Hepatic stellate cell (primary cell): Measurements from ENCODE around the gene ETV2.
"Not testable (repeated sequence)": the region's sequence is repeated elsewhere in the genome, so short reads cannot be mapped to it uniquely, and the experiment has no call there.

ENCODE experiments used
- DNase-seq: peaks from one replicate; pipeline ENCODE4 v3.0.0; 2011; ENCODE audit warnings: low spot score

Gene ETV2, protein sequence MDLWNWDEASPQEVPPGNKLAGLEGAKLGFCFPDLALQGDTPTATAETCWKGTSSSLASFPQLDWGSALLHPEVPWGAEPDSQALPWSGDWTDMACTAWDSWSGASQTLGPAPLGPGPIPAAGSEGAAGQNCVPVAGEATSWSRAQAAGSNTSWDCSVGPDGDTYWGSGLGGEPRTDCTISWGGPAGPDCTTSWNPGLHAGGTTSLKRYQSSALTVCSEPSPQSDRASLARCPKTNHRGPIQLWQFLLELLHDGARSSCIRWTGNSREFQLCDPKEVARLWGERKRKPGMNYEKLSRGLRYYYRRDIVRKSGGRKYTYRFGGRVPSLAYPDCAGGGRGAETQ

DNA sequence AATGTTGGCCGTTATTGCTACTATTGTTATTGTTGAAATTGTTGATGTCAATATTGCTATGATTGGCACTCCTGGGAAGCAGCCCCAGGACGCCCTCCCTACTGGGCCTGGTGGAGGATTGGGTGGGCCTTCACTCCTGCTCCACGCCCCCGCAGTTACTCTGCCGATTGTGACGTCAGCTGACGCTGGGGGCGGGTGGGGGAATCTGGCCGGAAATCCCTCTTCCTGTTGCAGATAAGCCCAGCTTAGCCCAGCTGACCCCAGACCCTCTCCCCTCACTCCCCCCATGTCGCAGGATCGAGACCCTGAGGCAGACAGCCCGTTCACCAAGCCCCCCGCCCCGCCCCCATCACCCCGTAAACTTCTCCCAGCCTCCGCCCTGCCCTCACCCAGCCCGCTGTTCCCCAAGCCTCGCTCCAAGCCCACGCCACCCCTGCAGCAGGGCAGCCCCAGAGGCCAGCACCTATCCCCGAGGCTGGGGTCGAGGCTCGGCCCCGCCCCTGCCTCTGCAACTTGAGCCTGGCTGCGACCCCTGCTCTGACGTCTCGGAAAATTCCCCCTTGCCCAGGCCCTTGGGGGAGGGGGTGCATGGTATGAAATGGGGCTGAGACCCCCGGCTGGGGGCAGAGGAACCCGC is at the start of gene ETV2:
Gene ETV2, plus strand, starts transcription at position 231 of the 637 bp plus-strand sequence. CDS start 716 bp downstream, outside the sequence.
- peak; percentile 32 for DNase-seq

DNA sequence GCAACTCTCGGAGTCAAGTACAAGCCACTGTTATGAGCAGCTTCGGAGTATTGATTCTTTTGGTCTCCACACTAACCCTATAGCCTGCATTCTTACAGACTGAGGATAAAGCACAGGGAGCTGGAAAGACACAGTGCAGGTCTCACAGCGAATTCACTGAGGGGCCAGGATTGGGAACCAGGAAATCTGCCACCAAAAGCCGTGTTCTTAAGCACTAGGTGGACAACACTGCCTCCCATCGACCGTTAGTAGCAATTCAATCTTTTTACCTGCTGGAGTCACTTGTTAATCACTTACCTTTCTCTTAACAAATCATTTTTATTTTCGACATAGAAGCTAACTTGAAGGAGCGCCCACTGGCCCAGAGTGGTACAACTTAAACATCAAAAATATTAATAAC is 49.3 kb upstream of the ETV2 start:
- DNase-seq: peak; percentile 41

DNA sequence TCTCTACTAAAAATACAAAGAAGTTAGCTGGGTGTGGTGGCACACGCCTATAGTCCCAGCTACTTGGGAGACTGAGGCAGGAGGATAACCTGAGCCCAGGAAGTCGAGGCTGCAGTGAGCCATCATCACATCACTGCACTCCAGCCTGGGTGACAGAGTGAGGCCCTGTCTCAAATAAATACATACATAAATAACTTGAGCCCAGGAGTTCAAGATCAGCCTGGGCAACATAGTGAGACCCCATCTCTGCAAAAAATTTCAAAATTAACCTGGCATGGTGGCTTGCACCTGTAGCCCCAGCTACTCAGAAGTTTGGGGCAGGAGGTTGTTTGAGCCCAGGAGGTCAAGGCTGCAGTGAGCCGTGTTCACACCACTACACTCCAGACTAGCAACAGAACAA is 46.5 kb upstream of the ETV2 start:
- not testable (repeated sequence) for DNase-seq

DNA sequence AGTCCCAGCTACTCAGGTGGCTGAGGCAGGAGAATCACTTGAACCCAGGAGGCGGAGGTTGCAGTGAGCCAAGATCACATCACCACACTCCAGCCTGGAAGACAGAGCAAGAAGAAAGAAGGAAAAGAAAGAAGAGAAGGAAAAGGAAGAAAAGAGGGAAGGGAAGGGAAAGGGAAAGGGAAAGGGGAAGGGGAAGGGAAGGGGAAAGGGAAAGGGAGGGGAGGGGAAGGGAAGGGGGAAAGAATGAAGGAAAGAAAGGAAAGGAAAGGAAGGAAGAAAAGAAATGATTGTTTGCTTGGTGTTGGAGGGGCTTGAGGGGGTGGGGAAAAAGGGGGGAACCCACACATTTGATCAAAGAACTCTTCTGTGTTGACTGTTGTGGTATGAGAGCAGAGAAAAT is 45.6 kb upstream of the ETV2 start:
- DNase-seq: no peak

DNA sequence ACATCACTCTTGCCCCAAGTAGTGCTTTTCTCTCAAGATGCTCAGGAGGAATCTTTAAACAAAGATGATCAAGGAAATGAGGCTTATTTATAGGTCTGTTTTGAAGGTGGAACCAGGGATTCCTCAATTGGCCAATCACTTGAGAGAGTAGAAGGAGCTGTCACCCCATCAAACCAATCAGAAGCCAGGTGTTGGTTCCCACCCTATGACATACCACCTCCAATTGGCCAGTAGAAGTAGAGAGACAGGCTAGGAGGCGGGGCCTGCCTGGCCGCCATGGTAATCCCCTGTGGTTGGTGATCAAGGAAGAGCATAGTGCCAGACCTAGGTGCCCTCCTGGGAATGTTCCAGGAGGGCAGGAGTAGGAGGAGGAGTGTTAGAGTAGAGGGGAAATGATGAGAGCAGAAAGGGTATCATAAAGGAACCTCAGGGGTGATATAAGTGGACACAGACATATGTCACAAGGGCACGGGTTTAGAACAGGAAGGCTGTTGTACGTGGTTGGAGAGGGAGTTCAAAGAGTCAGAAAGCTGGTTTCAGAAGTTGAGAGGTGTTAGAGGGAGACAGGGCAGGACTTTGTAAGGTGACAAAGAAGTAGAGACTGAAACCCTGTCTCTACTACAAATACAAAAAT is 45.1 kb upstream of the ETV2 start:
- DNase-seq: peak; percentile 28

DNA sequence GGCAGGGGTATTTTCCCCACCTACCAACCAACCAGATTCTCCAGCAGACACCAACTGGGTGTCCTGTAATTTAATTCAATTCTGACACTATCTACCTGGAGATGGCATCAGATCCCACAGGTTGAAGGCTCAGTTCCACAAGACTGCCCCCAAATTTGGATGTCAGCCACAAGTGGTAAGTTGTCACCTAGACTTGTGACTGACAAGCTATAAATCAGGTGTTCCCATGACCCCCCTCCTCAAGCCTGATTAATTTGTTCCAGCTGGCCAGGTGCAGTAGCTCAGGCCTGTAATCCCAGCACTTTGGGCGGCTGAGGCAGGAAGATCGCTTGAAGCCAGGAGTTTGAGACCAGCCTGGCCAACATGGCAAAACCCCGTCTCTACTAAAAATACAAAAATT is 39.6 kb upstream of the ETV2 start:
- DNase-seq: no peak

DNA sequence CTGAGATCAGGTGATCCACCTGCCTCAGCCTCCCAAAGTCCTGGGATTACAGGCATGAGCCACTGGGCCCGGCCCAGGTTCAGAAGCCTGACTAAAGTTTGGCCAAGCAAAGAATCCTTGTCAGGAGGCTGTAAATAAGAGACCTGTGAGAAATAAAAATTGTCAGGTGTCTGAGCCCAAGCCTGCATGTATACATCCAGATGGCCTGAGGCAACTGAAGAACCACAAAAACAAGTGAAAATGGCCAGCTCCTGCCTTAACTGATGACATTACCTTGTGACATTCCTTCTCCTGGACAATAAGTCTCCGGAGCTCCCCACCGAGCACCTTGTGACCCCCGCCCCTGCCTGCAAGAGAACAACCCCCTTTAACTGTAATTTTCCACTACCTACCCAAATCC is 37.1 kb upstream of the ETV2 start:
- DNase-seq: not testable (repeated sequence)

DNA sequence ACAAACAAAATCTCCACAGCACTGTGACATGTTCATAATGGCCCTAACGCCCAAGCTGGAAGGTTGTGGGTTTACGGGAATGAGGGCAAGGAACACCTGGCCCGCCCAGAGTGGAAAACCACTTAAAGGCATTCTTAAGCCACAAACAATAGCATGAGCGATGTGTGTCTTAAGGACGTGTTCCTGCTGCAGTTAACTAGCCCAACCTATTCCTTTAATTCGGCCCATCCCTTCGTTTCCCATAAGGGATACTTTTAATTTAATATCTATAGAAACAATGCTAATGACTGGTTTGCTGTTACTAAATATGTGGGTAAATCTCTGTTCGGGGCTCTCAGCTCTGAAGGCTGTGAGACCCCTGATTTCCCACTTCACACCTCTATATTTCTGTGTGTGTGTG is 34.4 kb upstream of the ETV2 start:
- not testable (repeated sequence) for DNase-seq

DNA sequence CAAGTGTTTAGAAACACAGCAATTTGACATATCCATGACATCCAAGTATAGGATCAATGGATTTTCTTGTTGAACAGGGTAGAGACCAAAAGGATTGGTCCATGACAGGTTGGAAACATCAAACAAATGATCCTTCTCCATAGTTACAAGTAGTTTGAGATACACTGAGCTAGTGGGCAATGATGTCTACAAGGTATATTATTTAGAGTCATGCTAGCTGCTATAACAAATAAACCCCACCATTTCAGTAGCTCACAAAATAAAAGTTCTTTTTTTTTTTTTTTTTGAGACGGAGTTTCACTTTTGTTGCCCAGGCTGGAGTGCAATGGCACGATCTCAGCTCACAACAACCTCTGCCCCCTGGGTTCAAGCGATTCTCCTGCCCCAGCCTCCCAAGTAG is 33.9 kb upstream of the ETV2 start:
- no peak for DNase-seq

DNA sequence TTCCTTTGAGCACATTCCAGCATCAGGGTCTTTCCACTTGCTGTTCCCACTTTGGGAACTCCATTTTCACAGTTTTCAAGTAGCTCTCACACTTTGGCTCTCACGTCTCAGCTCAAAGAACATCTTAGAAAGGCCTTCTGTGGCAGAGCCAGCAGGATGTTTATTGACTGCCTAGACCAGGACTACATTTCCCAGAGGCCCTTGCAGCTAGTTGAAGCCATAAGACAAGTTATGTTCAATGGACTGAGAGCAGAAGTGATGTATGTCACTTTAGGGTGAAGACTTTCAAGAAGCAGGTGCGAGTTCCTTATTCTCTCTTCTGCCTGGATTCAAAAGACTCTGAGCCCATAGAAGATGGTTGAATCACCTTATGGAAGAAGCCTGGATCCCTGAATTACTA is 33.3 kb upstream of the ETV2 start:
- no peak for DNase-seq

DNA sequence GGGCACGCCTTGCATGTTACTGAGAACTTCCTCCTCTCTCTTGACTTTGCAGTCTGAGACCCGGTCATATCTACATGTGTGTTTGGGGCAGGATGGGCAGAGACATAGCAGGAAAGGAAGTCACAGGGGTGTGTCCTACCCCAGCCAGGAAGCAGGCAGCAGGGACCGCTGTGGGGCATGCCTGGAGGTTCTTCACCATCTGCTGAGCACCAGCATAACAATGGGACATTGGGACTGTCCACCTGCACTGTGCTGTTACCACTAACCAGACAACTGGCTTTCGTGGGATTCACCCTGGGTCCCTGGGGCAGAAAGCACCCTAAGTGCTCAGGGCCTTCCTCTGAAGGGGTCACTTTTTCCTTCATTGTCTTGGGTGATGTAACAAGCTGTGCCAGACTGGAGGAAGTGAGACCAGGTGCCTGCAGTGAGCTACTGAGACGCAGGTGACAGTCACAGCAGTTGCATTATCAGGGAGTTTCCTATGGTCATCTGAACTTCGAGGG is 31.6 kb upstream of the ETV2 start:
- no peak for DNase-seq

DNA sequence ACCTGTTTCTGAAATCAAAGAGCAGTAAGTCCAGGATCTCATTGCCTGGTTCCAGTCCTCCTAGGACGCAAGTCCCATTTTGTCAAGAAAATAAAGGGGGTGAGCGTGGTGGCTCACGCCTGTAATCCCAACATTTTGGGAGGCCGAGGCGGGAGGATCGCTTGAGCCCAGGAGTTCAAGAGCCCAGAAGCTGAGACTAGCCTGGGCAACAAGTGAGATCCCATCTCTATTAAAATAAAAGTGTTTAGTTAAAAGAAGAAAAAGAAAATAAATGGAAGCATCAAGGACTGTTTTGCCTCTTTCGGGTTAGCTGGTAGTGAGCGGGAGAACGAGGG is 29.4 kb upstream of the ETV2 start:
- DNase-seq: no peak

DNA sequence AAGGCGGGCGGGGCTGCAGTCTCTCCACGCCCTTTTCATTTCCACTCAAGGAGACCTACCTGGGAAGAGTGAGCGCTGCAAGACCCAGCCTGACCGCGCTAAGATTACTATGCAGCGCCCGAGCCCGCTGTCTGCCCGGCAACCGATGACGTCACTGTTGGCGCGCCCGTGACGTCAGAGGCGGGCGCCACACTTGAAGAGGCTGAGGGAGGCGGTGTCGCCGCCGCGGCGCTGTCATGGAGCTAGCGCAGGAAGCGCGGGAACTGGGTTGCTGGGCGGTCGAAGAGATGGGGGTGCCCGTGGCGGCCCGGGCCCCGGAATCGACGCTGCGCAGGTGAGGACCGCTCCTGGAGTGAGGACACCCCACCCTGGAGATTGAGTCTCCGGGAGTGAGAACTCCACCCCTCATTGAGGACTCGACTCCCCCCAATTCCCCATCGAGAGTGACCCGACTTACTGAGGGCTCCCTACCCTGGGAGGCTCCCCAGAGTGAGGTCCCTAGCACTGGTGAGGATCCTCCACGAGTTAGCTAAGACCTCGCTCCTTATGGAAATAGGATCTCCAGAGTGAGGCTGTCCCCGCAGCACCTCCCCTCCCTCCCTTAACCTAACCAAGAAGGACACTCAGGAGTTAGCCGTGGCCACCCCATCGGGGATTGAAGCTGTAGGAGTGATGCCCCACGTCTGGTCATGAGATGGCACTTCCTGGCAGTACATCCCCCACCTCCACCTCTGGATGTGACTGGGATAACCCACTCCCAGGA is 28.8 kb upstream of the ETV2 start, which contains the start of gene HAUS5:
Gene HAUS5, plus strand, starts transcription at position 177 of the 763 bp plus-strand sequence. Its CDS starts 60 bp downstream, at position 237.
- peak; percentile 88 for DNase-seq

DNA sequence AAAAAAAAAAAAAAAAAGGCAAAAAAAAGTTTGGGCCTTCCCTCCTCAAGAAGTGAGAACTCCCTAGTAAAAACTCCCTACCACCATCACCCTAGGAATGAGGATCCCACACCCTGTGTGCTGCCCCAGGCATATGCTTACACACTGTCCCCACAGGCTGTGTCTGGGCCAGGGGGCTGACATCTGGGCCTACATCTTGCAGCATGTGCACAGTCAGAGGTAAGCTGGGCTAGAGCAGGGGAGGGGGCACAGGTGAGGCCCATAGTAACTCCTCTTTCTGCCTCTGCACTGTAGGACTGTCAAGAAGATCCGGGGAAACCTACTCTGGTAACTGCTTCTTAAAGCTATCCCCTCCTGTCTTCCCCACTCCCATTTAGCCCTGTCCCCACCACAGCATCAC is 28.0 kb upstream of the ETV2 start:
- no peak for DNase-seq

DNA sequence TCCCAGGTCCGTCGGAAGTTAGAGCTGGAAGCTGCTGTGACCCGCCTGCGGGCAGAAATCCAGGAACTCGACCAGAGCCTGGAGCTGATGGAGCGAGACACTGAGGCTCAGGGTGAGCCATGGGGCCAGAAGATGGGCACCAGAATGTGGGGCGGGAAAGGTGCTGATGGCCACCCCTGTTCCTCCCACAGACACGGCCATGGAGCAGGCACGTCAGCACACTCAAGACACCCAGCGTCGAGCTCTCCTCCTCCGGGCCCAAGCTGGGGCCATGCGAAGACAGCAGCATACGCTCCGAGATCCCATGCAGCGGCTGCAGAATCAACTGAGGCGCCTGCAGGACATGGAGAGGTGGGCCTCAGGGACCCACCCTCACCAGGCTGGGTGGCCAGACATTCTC is 26.5 kb upstream of the ETV2 start:
- no peak for DNase-seq

DNA sequence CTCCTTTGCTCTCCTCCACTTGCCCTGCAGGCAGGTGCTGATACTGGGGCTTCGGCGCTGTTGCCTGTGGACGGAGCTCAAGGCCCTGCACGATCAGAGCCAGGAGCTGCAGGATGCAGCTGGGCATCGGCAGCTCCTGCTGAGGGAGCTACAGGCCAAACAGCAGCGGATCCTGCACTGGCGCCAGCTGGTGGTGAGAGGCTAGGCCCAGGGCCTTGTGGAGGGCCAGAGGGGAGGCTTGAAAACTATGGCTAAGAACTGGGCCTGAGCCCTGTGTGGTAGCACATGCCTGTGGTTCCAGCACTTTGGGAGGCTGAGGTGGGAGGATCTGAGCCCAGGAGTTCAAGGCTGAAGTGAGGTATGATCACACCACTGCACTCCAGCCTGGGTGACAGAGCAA is 22.7 kb upstream of the ETV2 start:
- DNase-seq: no peak

DNA sequence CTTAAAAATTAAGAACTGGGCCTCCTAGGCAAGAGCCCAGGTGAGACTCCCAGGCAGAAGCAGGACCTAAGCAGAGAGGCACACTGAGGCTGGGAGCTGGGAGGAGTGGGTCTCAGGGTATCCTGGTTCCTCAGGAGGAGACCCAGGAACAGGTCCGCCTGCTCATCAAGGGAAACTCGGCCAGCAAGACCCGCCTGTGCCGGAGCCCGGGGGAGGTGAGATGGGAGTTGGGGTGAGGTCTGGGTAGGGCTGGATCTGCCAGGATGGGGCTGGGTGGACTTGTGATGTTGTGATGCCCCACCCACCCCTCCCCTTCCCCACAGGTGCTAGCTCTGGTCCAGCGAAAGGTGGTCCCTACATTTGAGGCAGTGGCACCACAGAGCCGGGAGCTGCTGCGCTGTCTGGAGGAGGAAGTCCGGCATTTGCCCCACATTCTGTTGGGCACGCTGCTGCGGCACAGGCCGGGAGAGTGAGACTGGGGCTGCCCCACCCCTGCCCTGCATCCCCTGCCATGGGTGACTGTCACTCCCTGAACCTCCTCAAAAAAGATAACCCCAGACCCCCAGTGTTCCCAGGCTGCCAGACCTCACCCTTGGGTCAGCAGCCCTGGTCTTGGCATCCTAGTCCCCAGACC is 22.1 kb upstream of the ETV2 start:
- DNase-seq: no peak

DNA sequence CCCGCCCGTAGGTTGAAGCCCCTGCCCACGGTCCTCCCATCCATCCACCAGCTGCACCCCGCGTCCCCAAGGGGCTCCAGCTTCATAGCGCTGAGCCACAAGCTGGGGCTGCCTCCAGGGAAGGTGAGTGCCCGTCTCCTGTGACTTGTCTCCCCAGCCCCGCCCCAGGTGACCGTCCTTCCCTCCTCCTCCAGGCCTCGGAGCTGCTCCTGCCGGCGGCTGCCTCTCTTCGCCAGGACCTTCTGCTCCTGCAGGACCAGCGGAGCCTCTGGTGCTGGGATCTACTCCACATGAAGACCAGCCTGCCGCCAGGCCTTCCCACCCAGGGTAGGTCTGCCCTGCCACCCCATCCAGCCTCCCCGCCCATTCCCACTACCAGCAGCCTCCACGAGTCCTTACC is 21.5 kb upstream of the ETV2 start:
- DNase-seq: no peak

DNA sequence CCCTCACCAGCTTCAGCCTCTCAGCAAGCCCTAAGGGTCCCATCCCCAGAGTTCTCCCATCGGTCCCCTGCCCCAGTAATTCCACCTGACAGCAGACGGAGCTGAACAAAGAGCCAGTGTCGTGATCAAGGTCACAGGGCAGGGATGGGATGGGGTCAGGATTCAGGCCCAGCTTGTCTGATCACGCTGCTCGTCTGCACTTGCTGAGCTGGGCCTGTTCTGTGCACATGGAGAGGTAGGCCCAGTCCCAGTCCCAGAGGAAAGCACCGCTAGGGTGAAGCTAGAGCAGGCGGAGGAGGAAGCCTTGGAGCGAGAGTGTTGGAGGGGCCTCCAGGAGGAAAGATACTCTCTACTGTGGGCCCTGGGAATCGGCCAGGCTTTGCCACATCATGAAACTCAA is 19.8 kb upstream of the ETV2 start:
- DNase-seq: no peak

DNA sequence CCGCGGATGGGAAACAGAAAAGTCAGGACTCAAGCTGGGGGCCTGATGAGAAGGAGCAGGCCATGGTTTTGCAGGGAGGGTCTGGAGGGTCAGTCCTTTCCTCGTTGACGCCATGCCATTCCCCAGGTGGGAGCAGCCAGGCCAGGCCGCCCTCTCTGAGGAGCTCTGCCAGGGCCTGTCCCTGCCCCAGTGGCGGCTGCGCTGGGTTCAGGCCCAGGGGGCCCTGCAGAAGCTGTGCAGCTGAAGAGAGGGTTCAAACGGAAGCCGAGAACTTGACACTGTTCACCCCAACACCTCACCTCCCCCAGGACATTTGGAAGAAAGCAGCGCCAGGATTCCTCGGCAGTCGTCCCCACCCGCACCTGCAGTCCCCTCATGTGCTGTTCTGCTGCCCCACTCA is 18.8 kb upstream of the ETV2 start:
- no peak for DNase-seq

DNA sequence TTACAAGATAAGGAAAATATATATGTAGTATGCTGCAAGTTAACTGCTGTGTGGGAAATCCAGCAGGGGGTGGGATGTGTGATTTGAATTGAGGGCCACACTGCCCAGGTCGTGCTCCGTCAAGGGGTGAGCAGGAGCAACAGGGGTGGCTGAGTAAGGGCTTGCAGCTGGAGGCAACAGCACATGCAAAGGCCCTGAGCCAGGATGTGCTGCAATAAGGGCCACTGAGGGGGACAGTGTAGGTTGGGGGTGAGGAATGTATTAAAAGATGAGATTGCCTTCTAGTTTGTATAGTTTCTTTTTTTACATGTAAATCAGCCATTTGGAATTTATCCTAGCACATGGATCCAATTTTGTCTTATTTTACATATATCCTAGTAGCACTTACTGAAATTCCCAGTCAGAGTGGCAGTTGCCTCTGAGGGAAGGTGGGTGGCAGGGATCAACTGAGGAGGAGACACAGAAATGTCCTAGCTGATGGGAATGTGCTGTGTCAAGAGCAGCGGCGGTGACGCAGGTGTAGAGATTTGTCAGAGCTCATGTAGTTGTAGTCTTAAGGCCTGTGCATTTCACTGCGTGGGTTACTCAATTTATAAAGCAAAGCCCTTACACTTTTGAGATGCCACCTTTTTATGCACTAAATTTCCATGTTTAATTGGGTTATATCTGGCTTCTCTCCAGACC is 18.1 kb upstream of the ETV2 start:
- DNase-seq: no peak

DNA sequence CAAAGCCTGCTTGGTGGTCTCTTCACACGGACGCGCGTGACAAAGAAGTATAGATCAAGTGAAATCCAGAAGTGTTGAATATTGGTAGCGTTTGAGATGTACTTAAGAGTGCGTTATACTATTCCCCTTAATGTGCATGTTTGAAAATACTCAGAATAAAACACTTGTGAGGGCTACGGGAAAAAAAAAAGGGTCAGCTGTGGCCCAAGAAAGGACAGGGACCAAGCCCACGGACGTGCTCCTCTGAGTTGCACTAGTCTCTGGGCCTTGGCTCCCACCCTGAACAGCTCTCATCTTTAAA is 13.3 kb upstream of the ETV2 start:
- no peak for DNase-seq
